GM19035 (cell line): Measurements from ENCODE around the gene DEPDC4.
A peak's percentile ranks its signal among the peaks of the same experiment; 100 is the strongest.

Source experiments
- ATAC-seq: cut with Tn5 transposase; IDR thresholded peaks from one replicate; pipeline ENCODE4 v1.9.1; 2021; ENCODE audit not compliant: unreplicated experiment

Gene DEPDC4

DNA sequence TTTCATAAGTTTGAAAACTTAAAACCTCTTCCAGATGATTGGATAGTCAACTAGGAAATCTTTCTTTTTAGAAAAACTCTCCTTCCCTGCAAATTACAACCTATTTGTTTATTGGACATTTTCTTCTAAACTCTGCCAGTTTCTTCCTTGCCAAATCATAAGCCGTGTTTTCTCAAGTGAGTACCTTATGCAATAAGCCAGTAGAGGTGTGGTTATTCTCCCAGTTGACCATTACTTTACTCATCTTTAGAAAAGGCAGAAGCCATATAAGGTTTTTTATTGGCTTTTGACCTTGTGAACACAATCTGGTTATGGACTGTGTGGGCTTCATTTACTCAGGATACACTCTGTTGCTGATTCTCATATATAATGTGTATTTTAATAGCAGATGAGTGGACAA lies 51.7 kb downstream of the DEPDC4 start:
- no peak for ATAC-seq

DNA sequence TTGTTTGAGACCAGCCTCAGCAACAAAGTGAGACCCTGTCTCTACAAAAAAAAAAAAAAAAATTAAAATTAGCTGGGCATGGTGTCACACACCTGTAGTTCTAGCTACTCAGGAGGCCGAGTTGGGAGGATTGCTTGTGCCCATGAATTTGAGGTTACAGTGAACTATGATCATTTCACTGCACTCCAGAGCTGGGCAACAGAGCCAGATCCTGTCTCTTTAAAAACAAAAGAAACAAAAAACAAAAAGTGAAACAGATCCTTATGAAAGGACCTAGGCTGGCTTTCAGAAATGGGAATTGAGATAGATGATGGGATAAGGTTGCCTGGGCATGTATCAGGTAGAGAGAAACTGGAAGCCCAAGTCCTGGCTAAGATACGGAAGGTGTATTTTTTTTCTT lies 52.4 kb downstream of the DEPDC4 start:
- no peak for ATAC-seq

GRCh38 chr12:100213016-100213891 lies 53.6 kb downstream of the DEPDC4 start:
- ATAC-seq = no peak

DNA sequence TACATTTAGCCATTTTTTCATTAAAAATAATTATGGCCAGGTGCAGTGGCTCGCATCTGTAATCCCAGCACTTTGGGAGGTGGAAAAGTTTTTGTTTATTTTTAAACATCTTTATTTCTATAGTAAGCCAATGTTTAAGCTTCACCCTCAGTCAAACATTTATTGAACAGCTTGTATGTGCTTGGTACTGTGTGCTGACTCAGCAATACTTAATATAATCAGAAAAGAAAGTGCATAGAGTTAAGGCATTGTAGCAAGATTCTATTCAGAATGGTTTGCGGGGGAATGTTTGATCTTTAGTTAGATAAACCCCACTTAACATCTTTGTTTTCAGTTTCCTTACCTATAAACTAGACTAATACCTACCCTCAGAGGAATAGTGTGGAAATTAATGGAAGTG lies 55.2 kb downstream of the DEPDC4 start:
- ATAC-seq = no peak

- no peak for ATAC-seq
Observed at GRCh38 chr12:100208834-100209233, 58.0 kb downstream of the DEPDC4 start.

DNA sequence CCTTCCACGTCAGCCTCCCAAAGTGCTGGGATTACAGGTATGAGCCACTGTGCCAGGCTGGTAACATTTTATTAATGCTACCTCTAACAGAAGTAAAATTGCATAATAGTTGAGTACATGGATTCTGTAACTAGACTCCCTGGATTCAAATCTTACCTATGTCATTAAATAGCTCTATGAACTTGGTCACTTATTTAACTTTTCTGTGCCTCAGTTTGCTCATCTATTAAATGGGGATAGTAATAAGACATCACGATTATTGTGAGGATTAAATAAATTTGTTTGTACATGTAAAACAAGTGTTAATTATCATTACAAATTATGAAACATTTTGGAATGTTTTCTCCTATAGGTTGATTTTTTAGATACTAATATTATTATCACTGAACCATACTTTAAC lies 59.6 kb downstream of the DEPDC4 start:
- ATAC-seq = no peak

- no peak for ATAC-seq
Observed at GRCh38 chr12:100201604-100202423, 65.1 kb downstream of the DEPDC4 start.

GRCh38 chr12:100200463-100201181 lies 66.3 kb downstream of the DEPDC4 start, which contains the start of gene ACTR6:
ACTR6 (plus strand) TSS chr12:100200815; CDS start chr12:100200852, 37 bp downstream.
- peak; percentile 91 for ATAC-seq

GRCh38 chr12:100199347-100200149 lies 67.3 kb downstream of the DEPDC4 start:
- peak; percentile 72 for ATAC-seq

DNA sequence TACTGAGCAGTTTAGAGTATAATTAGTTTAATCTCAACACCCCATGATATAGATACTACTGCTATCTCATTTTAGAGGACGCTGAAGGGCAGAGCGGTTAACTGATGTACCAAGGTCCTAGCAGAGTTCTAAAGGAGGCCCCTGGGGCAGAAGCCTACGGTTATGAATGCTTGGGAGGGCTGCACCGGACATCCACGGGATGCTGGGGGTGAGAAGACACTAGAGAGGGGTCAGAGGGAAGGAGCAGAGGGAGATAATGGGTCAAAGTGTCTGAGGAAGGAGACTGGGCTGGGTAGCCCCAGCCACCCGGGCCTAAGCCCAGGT lies 67.9 kb downstream of the DEPDC4 start:
- no peak for ATAC-seq

- ATAC-seq = no peak
Observed at GRCh38 chr12:100197486-100197885, 69.4 kb downstream of the DEPDC4 start.

DNA sequence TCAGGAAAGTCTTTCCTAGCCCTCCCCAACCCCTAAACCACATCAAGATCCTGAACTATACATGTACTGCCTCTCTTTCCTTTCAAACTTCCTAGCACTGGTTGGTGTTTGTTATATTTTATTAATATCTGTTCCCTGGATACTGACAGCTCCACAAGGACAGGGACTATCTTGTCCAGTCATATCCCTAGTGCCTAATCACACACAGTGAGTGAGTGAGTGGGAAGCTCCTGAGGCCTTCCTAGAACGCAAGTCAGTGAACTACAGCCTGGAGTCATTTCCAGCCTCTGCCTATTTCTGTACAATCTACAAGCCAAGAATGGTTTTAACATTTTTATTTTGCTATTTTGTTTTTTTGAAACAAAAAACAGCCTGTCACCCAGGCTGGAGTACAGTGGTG lies 73.8 kb downstream of the DEPDC4 start:
- no peak for ATAC-seq
